Uterus (tissue), 2 donors: ENCODE results near the gene ACAP1.

Experiments
- CTCF ChIP-seq, 4 experiments: fragments of 200-600 bp in 2 of 4; fragments of 450-650 bp in 2 of 4; sonication (generic) in 2 of 4; IDR thresholded peaks; one replicate each; pipeline ENCODE4 v1.5.1; 2016 to 2019; ENCODE audit warnings: antibody characterized with exemption in 4 of 4, mild to moderate bottlenecking in 2 of 4, moderate library complexity in 1 of 4
- POLR2A ChIP-seq, 2 donors: fragments of 450-650 bp; IDR thresholded peaks; one replicate each; pipeline ENCODE4 v1.6.1; 2016; ENCODE audit warnings: antibody characterized with exemption in 2 of 2, mild to moderate bottlenecking in 1 of 2, moderate library complexity in 1 of 2

GRCh38 chr17:7340179-7340578 is 3.9 kb downstream of the ACAP1 start:
- no peak for TF ChIP-seq CTCF (IDR thresholded peaks at IDR 0.05)
- TF ChIP-seq POLR2A (IDR thresholded peaks at IDR 0.05), result no peak
